H1 (cell line): Measurements from ENCODE around the gene ZNF423. TPM values are rescaled to one million over a fixed set of nuclear protein-coding genes. Genes with fewer than 3 reads are reported as not detected.

ENCODE experiments used
- EP300 ChIP-seq, 2 experiments: IDR thresholded peaks; 1 replicate in 1 of 2; 2 replicates in 1 of 2; pipeline ENCODE4 v1.6.1; 2011 to 2012; ENCODE audit warnings: low read depth in 2 of 2, low read length in 2 of 2, mild to moderate bottlenecking in 2 of 2, borderline replicate concordance in 1 of 2, inconsistent platforms in 1 of 2, moderate library complexity in 1 of 2
- polyA plus RNA-seq, 7 experiments: library from polyadenylated mRNA; depleted of rRNA in 3 of 7; stranded (reverse) in 5 of 7; unstranded in 2 of 7; fragments of >200 nt in 5 of 7; fragments of 200-250 nt in 2 of 7; gene quantifications; 1 replicate in 5 of 7; 2 replicates in 1 of 7; 4 replicates in 1 of 7; pipeline versions ENCODE4 v1.2.1 to v1.2.3, GENCODE V29; 2011 to 2013; ENCODE audit warnings: missing spikeins in 2 of 7, mixed read lengths in 2 of 7
- total RNA-seq: library from RNA; stranded (reverse); fragmentation: NEBNext Ultra II Directional; extraction: Animal tissue kit (Norgen Biotek cat#: 25700); gene quantifications from 2 replicates; pipeline ENCODE4 v1.2.1, GENCODE V29; 2021

ZNF423 gene
- total and polyA plus RNA-seq, 2 of the 8 experiments (the other 6 are each of a cell fraction or from before 2014, with no cell fraction given): 38.2 to 52.3 TPM

DNA sequence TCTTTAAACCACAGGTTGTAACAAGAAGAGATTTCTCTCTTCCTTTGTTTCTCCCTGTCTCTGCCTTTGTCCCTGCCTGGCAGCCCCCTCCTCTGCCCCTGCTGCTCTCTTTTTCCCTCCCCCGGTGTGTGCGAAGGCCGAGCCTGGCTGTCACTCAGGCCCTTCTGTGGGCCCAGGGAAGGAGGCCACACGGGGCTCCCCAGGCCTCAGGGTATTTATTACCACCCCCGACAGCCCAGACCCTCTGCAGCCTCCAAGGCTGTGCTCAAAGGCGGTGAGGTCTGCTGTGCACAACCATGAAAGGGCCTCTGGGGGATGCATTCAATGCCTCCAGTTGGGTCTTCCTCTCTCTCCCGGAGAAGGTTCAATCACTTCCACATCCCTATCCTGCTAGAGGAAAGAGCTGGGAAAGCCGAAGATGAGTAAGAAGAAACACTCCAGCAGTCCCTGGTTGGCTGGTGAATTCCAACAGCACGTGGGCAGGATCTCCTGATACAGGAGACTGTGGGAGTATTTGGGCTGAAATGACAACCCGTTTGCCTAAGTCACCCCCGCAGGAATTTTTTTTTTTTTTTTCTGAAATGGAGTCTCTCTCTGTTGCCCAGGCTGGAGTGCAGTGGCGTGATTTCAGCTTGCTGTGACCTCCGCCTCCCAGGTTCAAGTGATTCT is 34.2 kb downstream of the ZNF423 start (continued):
- no peak for TF ChIP-seq EP300 (IDR thresholded peaks at IDR 0.05; ENCODE audit: borderline replicate concordance in 1 of 2, low read depth in 2 of 2, low read length in 2 of 2)
